AG09309 (cell line): Measurements from ENCODE around the gene PPP1R15A.

Experiments
- DNase-seq: peaks from one replicate; pipeline ENCODE4 v3.0.0-alpha.2; 2010; ENCODE audit warnings: low read depth
- H3K4me3 ChIP-seq: 2 replicates; pipeline ENCODE4 v1.5.1; 2011; ENCODE audit warnings: mild to moderate bottlenecking, low read depth, low read length, moderate library complexity; ENCODE audit not compliant: control insufficient read depth
- CTCF ChIP-seq: IDR thresholded peaks from 2 replicates; pipeline ENCODE4 v1.5.1; 2011; ENCODE audit warnings: mild to moderate bottlenecking, low read depth, low read length, inconsistent platforms; ENCODE audit not compliant: insufficient read depth, control insufficient read depth; ENCODE audit errors: missing control alignments

The PPP1R15A gene

GRCh38 chr19:48872182-48872883 is at the start of gene PPP1R15A:
Gene PPP1R15A (plus strand): TSS chr19:48872421. CDS start chr19:48873234, 813 bp downstream.
- DNase-seq, result peak; percentile 90
- H3K4me3 ChIP-seq, result peak within 1 kb of the TSS; percentile 97
- no peak for TF ChIP-seq CTCF

- DNase-seq, result no peak
- TF ChIP-seq CTCF, result no peak
- no peak overlapping the region for H3K4me3 ChIP-seq
Measured at GRCh38 chr19:48822514-48822913, 49.7 kb upstream of the PPP1R15A start.

- DNase-seq, result no peak
- peak; percentile 12 for TF ChIP-seq CTCF
- no peak overlapping the region for H3K4me3 ChIP-seq
Measured at GRCh38 chr19:48826606-48827020, 45.6 kb upstream of the PPP1R15A start.

GRCh38 chr19:48830088-48830487 is 42.1 kb upstream of the PPP1R15A start:
- H3K4me3 ChIP-seq, result no peak overlapping the region
- TF ChIP-seq CTCF, result no peak
- DNase-seq, result no peak

GRCh38 chr19:48830965-48831364 is 41.3 kb upstream of the PPP1R15A start:
- no peak overlapping the region for H3K4me3 ChIP-seq
- no peak for DNase-seq
- no peak for TF ChIP-seq CTCF

- TF ChIP-seq CTCF, result no peak
- no peak overlapping the region for H3K4me3 ChIP-seq
- no peak for DNase-seq
Measured at GRCh38 chr19:48833049-48833448, 39.2 kb upstream of the PPP1R15A start.

GRCh38 chr19:48833977-48834376 is 38.2 kb upstream of the PPP1R15A start:
- no peak for DNase-seq
- H3K4me3 ChIP-seq, result no peak overlapping the region
- TF ChIP-seq CTCF, result no peak
